Mesenchymal stem cell (in vitro differentiated cells and primary cell): ENCODE measurements around the gene ASB7.

ENCODE experiments used
- DNase-seq: peaks from one replicate; pipeline ENCODE4 v3.0.0-alpha.2; 2013
- H2AFZ ChIP-seq: one replicate; pipeline ENCODE4 v1.6.1; 2013; ENCODE audit warnings: low read depth, mild to moderate bottlenecking, control low read depth, inconsistent platforms, low read length, moderate library complexity
- H2AK5ac ChIP-seq: 2 replicates; pipeline ENCODE4 v1.6.1; 2013; ENCODE audit warnings: low read length, moderate library complexity, mild to moderate bottlenecking, inconsistent platforms; ENCODE audit not compliant: severe bottlenecking
- H2BK120ac ChIP-seq: one replicate; pipeline ENCODE4 v1.6.1; 2013; ENCODE audit warnings: low read depth, mild to moderate bottlenecking, inconsistent platforms, low read length, moderate library complexity
- H2BK12ac ChIP-seq, 2 experiments: one replicate each; pipeline ENCODE4 v1.6.1; 2013; ENCODE audit warnings: inconsistent platforms in 2 of 2, low read length in 2 of 2, mild to moderate bottlenecking in 2 of 2, moderate library complexity in 2 of 2, control low read depth in 1 of 2
- H2BK15ac ChIP-seq: one replicate; pipeline ENCODE4 v1.6.1; 2013; ENCODE audit warnings: mild to moderate bottlenecking, low read depth, inconsistent platforms; ENCODE audit not compliant: poor library complexity, severe bottlenecking
- H2BK5ac ChIP-seq: 2 replicates; pipeline ENCODE4 v1.6.1; 2013; ENCODE audit warnings: low read depth, mild to moderate bottlenecking, low read length, control low read depth, inconsistent platforms; ENCODE audit not compliant: poor library complexity, severe bottlenecking
- H3K14ac ChIP-seq, 2 experiments: one replicate each; pipeline ENCODE4 v1.6.1; 2013; ENCODE audit warnings: inconsistent platforms in 2 of 2, low read length in 2 of 2, control low read depth in 1 of 2, mild to moderate bottlenecking in 1 of 2, moderate library complexity in 1 of 2
- H3K18ac ChIP-seq, 2 experiments: one replicate each; pipeline ENCODE4 v1.6.1; 2013; ENCODE audit warnings: inconsistent platforms in 2 of 2, low read length in 2 of 2, control low read depth in 1 of 2, low read depth in 1 of 2, mild to moderate bottlenecking in 1 of 2
- H3K23ac ChIP-seq, 2 experiments: one replicate each; pipeline ENCODE4 v1.6.1; 2013; ENCODE audit warnings: inconsistent platforms in 2 of 2, low read length in 2 of 2, mild to moderate bottlenecking in 2 of 2, moderate library complexity in 2 of 2, control low read depth in 1 of 2
- H3K27ac ChIP-seq: 2 replicates; pipeline ENCODE4 v1.5.1; 2013; ENCODE audit warnings: mild to moderate bottlenecking, moderate library complexity, low read length, control low read depth, inconsistent platforms; ENCODE audit not compliant: poor library complexity, severe bottlenecking
- H3K27me3 ChIP-seq, 2 experiments: 2 replicates each; pipeline versions ENCODE4 v1.6.1 to v1.7.0; 2013; ENCODE audit warnings: low read length in 2 of 2, mild to moderate bottlenecking in 2 of 2, moderate library complexity in 2 of 2, control low read depth in 1 of 2, inconsistent platforms in 1 of 2; ENCODE audit not compliant: control insufficient read depth in 1 of 2, insufficient read depth in 1 of 2
- H3K36me3 ChIP-seq, 2 experiments: 2 replicates each; pipeline versions ENCODE4 v1.6.1 to v1.7.0; 2013; ENCODE audit warnings: low read length in 2 of 2, control low read depth in 1 of 2, inconsistent platforms in 1 of 2, low read depth in 1 of 2, mild to moderate bottlenecking in 1 of 2; ENCODE audit not compliant: insufficient read depth in 2 of 2, control insufficient read depth in 1 of 2
- H3K4ac ChIP-seq, 2 experiments: one replicate each; pipeline ENCODE4 v1.6.1; 2013; ENCODE audit warnings: inconsistent platforms in 2 of 2, low read length in 2 of 2, mild to moderate bottlenecking in 2 of 2, moderate library complexity in 2 of 2, control low read depth in 1 of 2, low read depth in 1 of 2
- H3K4me1 ChIP-seq: 2 replicates; pipeline ENCODE4 v1.6.1; 2013; ENCODE audit warnings: low read depth, low read length, control low read depth; ENCODE audit not compliant: control insufficient read depth, insufficient read depth
- H3K4me2 ChIP-seq: 2 replicates; pipeline ENCODE4 v1.6.1; 2013; ENCODE audit warnings: low read length, mild to moderate bottlenecking, inconsistent platforms; ENCODE audit not compliant: poor library complexity, severe bottlenecking
- H3K4me3 ChIP-seq, 2 experiments: 2 replicates each; pipeline versions ENCODE4 v1.5.1 to v1.7.0; 2013; ENCODE audit warnings: low read length in 2 of 2, mild to moderate bottlenecking in 2 of 2, control low read depth in 1 of 2, low read depth in 1 of 2; ENCODE audit not compliant: insufficient read depth in 1 of 2
- H3K79me1 ChIP-seq: replicated peaks from 2 replicates; pipeline ENCODE4 v1.6.1; 2013; ENCODE audit warnings: mild to moderate bottlenecking, control low read depth, low read length, inconsistent platforms; ENCODE audit not compliant: poor library complexity, severe bottlenecking
- H3K9ac ChIP-seq: 2 replicates; pipeline ENCODE4 v1.7.0; 2013; ENCODE audit warnings: mild to moderate bottlenecking, low read length, moderate library complexity
- H3K9me3 ChIP-seq: 2 replicates; pipeline ENCODE4 v1.7.0; 2013; ENCODE audit warnings: mild to moderate bottlenecking, low read length; ENCODE audit not compliant: control insufficient read depth
- H4K8ac ChIP-seq: one replicate; pipeline ENCODE4 v1.6.1; 2013; ENCODE audit warnings: inconsistent platforms, mild to moderate bottlenecking, low read length, moderate library complexity
- H4K91ac ChIP-seq: one replicate; pipeline ENCODE4 v1.6.1; 2013; ENCODE audit warnings: mild to moderate bottlenecking, low read length, inconsistent platforms
- WGBS: methylation state at CpG from one replicate; pipeline ENCODE4 v1.1.7; 2013; ENCODE audit warnings: mixed read lengths; 5-methylcytosine and 5-hydroxymethylcytosine counted together

Gene ASB7

GRCh38 chr15:100691321-100691720 is 88.9 kb downstream of the ASB7 start:
- Histone ChIP-seq H2AFZ (no peak overlapping the region), H3K23ac (no peak overlapping the region), H3K4ac (peak overlapping the region in 1 of 2 experiments; percentile 24), H2BK12ac (peak overlapping the region in 1 of 2 experiments; percentile 70), H2BK120ac (no peak overlapping the region), H3K27ac (no peak overlapping the region), H3K14ac (no peak overlapping the region), H4K91ac (peak overlapping the region; percentile 61), H2BK5ac (no peak overlapping the region), H3K79me1 (no peaks in the 10 kb centered on the region), H3K4me2 (no peak overlapping the region), H3K4me1 (peaks cover 3% of the 10 kb centered on the region), H3K9me3 (no peaks in the 10 kb centered on the region), H3K4me3 (no peak overlapping the region), H3K9ac (no peak overlapping the region), H2BK15ac (peak overlapping the region; percentile 36), H2AK5ac (no peak overlapping the region), H3K27me3 (peaks cover 0 to 32% of the 10 kb centered on the region in 2 experiments), H3K18ac (peak overlapping the region; percentile 45 to 67), H4K8ac (peak overlapping the region; percentile 1), H3K36me3 (no peaks in the 10 kb centered on the region)
- no peak for DNase-seq
- 97% methylated on average over 4 of the region's 4 CpGs for WGBS

DNA sequence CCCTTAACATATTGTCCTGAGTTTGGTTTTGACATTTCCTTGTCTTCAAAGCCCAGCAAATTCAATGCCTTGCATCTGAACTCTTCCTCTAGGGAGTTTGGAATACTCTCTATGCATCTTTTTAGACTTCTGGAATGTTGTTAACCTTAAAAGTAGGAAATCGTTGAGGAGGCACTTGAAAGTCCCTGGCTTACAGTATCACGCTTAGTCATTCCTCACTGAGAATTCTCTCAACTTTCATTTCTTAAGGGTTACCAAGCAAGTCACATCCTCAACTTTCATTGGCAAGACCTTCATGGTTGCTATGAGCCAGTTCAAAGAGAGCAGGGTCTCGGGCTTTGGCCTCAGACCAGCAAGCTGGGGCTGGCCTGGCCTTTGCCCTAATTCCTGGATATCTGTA is 89.9 kb downstream of the ASB7 start:
- H4K91ac ChIP-seq = no peak overlapping the region
- H2AK5ac ChIP-seq = no peak overlapping the region
- H2BK12ac ChIP-seq = peak overlapping the region in 1 of 2 experiments; percentile 76
- H3K23ac ChIP-seq = no peak overlapping the region
- no peak overlapping the region for H3K4me3 ChIP-seq
- H3K36me3 ChIP-seq = no peaks in the 10 kb centered on the region
- H4K8ac ChIP-seq = no peak overlapping the region
- no peak overlapping the region for H2BK15ac ChIP-seq
- H2BK120ac ChIP-seq = no peak overlapping the region
- WGBS = 27% methylated on average over 3 of the region's 3 CpGs
- peak; percentile 67 for DNase-seq
- no peak overlapping the region for H3K27ac ChIP-seq
- H3K9ac ChIP-seq = no peak overlapping the region
- H3K18ac ChIP-seq = no peak overlapping the region
- no peak overlapping the region for H3K14ac ChIP-seq
- H2BK5ac ChIP-seq = no peak overlapping the region
- peaks cover 0 to 32% of the 10 kb centered on the region in 2 experiments for H3K27me3 ChIP-seq
- H3K4me2 ChIP-seq = no peak overlapping the region
- H2AFZ ChIP-seq = no peak overlapping the region
- no peaks in the 10 kb centered on the region for H3K9me3 ChIP-seq
- H3K79me1 ChIP-seq = no peaks in the 10 kb centered on the region
- peaks cover 3% of the 10 kb centered on the region for H3K4me1 ChIP-seq
- H3K4ac ChIP-seq = peak overlapping the region in 1 of 2 experiments; percentile 19

GRCh38 chr15:100692671-100693070 is 90.3 kb downstream of the ASB7 start:
- no peak overlapping the region for H3K23ac ChIP-seq
- H2AFZ ChIP-seq = no peak overlapping the region
- peaks cover 3% of the 10 kb centered on the region for H3K4me1 ChIP-seq
- H3K4ac ChIP-seq = peak overlapping the region; percentile 19 to 52
- H2AK5ac ChIP-seq = no peak overlapping the region
- no peak overlapping the region for H3K9ac ChIP-seq
- H3K27ac ChIP-seq = no peak overlapping the region
- H3K4me3 ChIP-seq = no peak overlapping the region
- H2BK15ac ChIP-seq = peak overlapping the region; percentile 12
- peak overlapping the region; percentile 76 to 90 for H2BK12ac ChIP-seq
- peak overlapping the region; percentile 72 to 78 for H3K18ac ChIP-seq
- H3K36me3 ChIP-seq = no peaks in the 10 kb centered on the region
- H3K4me2 ChIP-seq = no peak overlapping the region
- no peaks in the 10 kb centered on the region for H3K79me1 ChIP-seq
- no peak overlapping the region for H2BK5ac ChIP-seq
- no peaks in the 10 kb centered on the region for H3K9me3 ChIP-seq
- H4K8ac ChIP-seq = peak overlapping the region; percentile 48
- H3K27me3 ChIP-seq = peaks cover 0 to 32% of the 10 kb centered on the region in 2 experiments
- H3K14ac ChIP-seq = peak overlapping the region in 1 of 2 experiments; percentile 83
- DNase-seq = no peak
- peak overlapping the region; percentile 23 for H4K91ac ChIP-seq
- H2BK120ac ChIP-seq = no peak overlapping the region
- WGBS = 86% methylated on average over 7 of the region's 7 CpGs

DNA sequence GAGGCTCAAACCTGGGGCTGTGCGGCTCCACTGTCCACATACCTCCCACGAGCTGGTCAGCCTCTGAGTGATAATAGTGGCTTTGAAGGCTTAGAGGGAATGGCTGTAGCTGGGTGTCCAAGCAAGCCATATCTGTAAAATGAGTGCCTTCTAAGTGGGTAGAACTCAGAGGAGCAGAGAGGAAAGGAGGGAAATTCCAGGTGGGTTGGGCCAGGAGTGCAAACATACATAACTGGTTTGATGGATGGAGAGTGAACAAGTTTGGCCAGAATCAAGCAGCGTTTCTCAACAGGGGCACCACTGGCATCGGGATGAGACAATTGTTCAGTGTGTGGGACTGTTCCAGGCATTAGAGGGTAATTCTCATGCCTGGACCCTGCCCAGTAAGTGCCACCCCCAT is 91.1 kb downstream of the ASB7 start:
- Histone ChIP-seq H4K8ac (peak overlapping the region; percentile 80), H3K36me3 (no peaks in the 10 kb centered on the region), H3K9me3 (no peaks in the 10 kb centered on the region), H2BK15ac (no peak overlapping the region), H3K27me3 (peaks cover 0 to 26% of the 10 kb centered on the region in 2 experiments), H2BK120ac (peak overlapping the region; percentile 71), H2BK12ac (peak overlapping the region; percentile 90 to 98), H2BK5ac (no peak overlapping the region), H3K9ac (no peak overlapping the region), H3K4me3 (no peak overlapping the region), H3K4me2 (no peak overlapping the region), H3K4ac (peak overlapping the region; percentile 46 to 92), H3K23ac (no peak overlapping the region), H3K4me1 (peaks cover under 1% of the 10 kb centered on the region), H2AK5ac (no peak overlapping the region), H3K18ac (peak overlapping the region; percentile 84 to 87), H3K14ac (peak overlapping the region in 1 of 2 experiments; percentile 86), H4K91ac (peak overlapping the region; percentile 34), H3K27ac (no peak overlapping the region), H2AFZ (no peak overlapping the region), H3K79me1 (no peaks in the 10 kb centered on the region)
- DNase-seq = no peak
- 96% methylated on average over 4 of the region's 4 CpGs for WGBS
